HuH-7 (cell line): Measurements from ENCODE around the gene LRRC23.
"Not testable (repeated sequence)": the region's sequence is repeated elsewhere in the genome, so short reads cannot be mapped to it uniquely, and the experiment has no call there.

Experiments
- DNase-seq: peaks from one replicate; pipeline ENCODE4 v3.0.0; 2011; ENCODE audit warnings: low spot score

LRRC23 gene

GRCh38 chr12:6904280-6905276 is at the start of gene LRRC23:
Gene LRRC23 (plus strand): TSS chr12:6904822. CDS start chr12:6905634, 812 bp downstream.
- DNase-seq: peak; percentile 82

DNA sequence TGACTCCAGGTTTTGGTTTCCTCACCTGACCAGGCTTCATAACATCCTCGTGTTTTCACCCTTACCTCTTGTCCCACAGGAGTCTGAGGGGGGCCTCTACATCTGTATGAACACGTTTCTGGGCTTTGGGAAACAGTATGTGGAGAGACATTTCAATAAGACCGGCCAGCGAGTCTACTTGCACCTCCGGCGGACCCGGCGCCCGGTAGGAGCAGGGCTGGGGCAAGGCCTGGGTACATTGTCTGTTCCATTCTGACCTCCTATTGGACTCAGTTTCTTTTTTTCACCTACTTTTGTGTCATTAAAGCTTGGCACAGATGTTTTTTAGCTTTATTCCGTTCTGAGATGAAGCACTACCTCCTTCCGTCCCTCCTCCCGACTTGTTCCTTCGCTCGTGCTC is 49.3 kb upstream of the LRRC23 start:
- DNase-seq: no peak

DNA sequence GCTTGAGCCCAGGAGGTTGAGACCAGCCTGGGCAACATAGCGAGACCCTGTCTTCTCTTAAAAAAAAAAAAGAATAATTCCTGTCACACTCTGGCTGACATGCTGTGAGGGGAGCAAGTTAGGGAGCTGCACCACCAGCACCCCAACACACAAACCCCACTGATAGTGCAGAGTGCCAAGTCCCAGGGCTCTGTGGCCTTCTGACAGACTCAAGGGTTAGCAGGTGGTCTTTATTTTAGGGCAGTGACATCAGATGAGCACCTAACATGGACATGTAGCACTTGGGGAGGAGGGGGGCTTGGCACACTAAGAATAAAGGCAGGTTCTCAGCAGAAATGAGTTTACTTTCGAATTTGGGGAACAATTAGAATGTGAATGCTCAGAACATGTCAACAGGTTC is 45.8 kb upstream of the LRRC23 start:
- no peak for DNase-seq

GRCh38 chr12:6860116-6860515 is 44.5 kb upstream of the LRRC23 start:
- DNase-seq: no peak

DNA sequence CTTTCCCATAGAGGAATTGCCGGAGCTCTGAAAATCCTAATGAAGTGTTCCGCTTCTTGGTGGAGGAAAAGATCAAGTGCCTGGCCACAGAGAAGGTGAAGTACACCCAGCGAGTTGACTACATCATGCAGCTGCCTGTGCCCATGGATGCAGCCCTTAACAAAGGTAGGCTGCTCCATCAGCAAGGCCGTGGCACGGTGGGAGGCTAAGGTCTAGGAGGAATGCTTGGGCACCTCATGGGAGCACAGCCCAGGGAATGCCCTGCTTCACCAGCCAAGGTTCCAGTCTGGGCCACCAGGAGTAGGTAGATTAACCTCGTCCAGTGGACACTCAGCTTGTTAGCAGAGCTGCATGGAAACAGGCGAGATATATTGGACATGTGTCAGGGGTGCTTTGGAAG is 43.7 kb upstream of the LRRC23 start:
- no peak for DNase-seq

GRCh38 chr12:6861391-6861790 is 43.2 kb upstream of the LRRC23 start:
- no peak for DNase-seq

DNA sequence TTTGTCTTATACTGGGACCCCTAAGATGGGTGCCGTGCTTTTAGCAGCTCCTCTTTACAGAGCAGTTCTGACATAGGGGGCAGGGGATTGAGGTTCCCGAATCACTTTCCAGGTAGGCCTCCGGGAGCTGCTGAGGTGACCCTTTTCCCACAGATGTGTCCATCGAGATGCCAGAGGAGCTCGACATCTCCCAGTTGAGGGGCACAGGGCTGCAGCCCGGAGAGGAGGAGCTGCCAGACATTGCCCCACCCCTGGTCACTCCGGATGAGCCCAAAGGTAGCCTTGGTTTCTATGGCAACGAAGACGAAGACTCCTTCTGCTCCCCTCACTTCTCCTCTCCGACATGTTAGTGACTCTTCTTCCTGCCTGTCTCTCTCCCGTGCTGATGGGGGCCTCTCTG is 41.6 kb upstream of the LRRC23 start:
- DNase-seq: no peak

GRCh38 chr12:6863586-6864321 is 40.9 kb upstream of the LRRC23 start:
- DNase-seq: no peak

DNA sequence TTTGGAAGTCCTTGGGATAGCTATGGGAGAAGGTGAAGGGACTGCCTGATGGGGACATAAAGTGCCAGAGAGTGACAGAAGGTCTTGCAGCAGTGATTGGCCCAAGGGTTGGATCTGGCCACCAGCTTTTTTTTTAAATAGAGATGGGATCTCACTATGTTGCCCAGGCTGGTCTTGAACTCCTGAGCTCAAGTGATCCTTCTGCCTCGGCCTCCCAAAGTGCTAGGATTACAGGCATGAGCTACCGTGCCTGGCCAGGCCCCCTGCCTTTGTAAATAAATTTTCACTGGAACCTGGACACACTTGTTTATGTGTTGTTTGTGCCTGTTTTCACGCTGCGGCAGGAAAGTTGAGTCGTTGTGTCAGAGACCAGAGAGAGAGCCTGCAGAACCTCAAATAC is 39.3 kb upstream of the LRRC23 start:
- DNase-seq: not testable (repeated sequence)

GRCh38 chr12:6866163-6866919 is 38.3 kb upstream of the LRRC23 start:
- no peak for DNase-seq

DNA sequence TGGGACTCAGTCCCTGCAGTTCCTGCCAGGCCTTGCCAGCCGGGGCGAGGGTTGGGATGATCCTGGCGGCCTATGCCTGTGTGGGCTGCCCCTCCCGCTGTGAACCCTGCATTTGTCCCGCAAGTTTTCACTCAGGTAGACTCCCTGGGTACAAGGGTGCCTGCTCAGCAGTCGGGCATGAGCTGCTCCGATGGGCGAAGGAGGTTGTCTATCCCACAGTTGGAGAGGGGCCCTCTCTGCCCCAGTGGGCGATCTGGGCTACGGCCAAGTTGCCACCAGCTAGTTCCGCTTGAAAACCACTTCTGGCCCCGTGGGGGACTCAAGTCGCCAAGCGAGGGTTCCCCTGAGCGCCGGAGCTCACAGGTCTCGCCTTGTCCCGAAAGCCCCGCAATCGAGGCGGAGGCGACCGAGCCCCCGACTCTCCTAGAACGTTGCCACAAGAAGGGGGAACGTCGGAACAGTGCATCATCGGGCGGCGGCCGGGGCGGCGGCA is 37.7 kb upstream of the LRRC23 start:
- no peak for DNase-seq

- peak; percentile 75 for DNase-seq
These were observed 37.0 kb upstream of the LRRC23 start, which contains the start of gene TPI1 for GRCh38 chr12:6867413-6868210. Gene TPI1 (plus strand): TSS chr12:6867531. CDS start chr12:6867567, 36 bp downstream.

- DNase-seq: no peak
These were observed 36.2 kb upstream of the LRRC23 start for GRCh38 chr12:6868211-6869048.

DNA sequence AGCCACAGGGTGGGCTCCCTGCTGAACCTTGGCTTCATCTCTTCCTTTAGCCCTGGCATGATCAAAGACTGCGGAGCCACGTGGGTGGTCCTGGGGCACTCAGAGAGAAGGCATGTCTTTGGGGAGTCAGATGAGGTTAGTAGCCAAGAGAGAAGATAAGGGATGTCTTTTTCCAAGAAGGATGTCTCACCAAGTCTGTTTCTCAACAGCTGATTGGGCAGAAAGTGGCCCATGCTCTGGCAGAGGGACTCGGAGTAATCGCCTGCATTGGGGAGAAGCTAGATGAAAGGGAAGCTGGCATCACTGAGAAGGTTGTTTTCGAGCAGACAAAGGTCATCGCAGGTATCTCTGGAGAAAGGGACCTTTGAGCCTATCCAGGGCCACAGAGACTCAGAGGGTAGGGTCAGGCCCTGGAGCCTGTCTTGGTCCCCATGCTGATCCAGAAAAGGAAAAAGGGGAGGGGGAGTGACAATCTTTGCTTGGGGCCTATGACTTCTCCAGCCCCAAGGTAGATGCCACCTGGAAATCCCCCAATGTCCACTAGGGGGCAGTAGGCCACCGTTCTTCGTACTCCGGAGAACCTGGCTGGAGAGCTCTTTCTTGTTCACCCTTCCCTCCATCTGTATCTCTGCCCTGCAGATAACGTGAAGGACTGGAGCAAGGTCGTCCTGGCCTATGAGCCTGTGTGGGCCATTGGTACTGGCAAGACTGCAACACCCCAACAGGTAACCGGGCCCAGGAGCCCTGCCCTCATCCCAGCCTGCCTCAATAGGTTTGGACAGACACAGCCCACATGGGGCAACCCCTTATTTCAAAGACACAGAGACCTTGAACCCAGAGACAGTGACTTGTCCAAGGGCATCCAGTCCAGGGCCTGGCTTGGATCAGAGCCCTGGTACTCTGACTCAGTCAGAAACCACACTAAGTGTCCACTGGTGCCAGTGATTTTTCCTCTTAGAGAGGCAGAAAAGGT is 35.3 kb upstream of the LRRC23 start:
- peak; percentile 85 for DNase-seq

DNA sequence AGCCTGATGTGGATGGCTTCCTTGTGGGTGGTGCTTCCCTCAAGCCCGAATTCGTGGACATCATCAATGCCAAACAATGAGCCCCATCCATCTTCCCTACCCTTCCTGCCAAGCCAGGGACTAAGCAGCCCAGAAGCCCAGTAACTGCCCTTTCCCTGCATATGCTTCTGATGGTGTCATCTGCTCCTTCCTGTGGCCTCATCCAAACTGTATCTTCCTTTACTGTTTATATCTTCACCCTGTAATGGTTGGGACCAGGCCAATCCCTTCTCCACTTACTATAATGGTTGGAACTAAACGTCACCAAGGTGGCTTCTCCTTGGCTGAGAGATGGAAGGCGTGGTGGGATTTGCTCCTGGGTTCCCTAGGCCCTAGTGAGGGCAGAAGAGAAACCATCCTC is 34.3 kb upstream of the LRRC23 start:
- DNase-seq: not testable (repeated sequence)

GRCh38 chr12:6871052-6871957 is 33.3 kb upstream of the LRRC23 start:
- peak; percentile 53 for DNase-seq

DNA sequence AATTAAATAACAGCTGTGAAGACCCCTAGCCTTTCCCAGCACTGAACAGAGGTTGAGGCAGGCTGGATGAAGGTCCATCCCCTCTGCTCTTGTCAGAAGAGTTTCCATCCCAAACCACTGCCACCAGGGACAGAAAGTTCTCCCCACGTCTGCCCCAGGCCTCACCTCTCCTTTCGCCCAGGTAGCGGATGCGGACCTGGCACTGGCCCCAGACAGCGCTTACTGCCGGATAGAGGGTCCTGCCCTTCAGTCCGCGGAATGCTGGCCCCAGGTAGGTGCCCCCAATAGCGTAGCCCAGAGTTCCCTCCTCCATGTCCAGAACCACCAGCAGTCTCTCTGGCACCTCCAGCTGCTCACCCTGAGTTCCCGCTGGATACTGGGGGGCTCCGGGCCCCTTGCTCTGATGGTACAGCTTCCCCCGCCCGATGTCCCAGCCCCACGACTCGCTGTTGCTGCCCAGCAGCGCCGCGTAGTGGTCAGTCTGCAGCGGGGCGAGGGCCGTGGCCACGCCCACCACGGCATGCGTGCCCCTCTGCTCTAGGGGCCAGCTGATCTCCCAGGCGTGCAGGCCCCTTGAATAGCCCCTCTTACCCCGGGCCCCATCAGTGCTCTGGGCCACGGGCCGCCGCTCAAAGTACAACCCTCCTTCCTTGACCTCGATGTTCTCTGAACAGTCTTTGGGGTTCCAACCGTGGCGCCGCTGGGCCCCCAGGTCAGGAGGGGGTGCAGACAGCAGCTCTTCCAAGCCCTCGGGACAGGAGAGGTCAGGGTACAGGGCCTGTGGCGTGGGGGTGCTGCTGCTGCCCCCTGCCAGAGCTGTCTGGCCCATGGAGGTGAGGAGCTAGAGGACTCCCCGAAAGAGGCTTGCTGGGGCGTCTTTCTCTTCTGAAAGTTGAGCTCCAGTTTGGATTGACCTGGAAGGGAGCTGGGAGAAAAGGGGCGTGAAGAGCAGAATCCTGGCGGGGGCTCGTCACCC is 32.3 kb upstream of the LRRC23 start:
- DNase-seq: peak; percentile 87
